ENCODE measurements around the gene OSBPL6. TPM values are rescaled to one million over a fixed set of nuclear protein-coding genes. Genes with fewer than 3 reads are reported as not detected.
"Not testable (repeated sequence)": the region's sequence is repeated elsewhere in the genome, so short reads cannot be mapped to it uniquely, and the experiment has no call there.

The OSBPL6 gene
- total and polyA plus RNA-seq, 3 donors from 2014 or later, result 1.7 to 3.8 (median 2.6) TPM

DNA sequence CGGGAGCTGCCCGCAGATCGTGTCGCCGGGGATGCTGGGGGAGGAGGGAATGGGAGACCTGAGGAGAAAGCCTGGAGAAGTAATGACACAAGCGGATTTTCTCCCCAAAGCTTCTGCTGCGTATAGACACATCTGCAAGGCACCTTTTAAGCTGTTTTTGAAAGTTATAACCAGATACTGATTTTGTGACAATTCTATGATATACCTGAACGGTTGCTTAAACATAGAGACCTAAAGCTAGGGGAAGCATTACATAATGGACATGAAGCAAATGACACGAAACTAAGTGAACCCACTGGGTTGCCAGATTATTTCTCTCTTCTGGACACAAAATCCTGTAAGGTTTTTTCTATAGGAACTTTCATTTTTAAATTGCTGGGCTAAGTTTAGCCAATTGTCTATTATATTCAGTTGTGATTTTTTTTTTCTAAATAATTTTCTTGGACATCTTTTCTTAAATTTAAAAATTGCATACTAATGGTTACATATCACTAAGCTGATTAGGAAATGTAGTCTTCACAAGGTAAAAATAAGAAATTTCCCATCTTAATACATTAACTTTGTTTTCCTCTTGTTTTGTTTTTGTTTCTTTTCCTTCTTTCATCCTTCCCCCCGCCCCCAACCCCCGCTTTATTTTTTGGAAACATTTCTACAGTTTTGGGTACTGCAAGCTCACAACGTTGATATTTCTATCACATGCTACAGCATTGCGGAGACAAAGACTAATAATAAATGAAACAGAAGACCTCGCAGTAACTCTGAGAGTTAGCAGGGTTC lies 1.3 kb downstream of the OSBPL6 start:
- no peak for DNase-seq
- peaks cover 5% of the 10 kb centered on the region for H3K4me1 ChIP-seq
- H3K27me3 ChIP-seq, result no peaks in the 10 kb centered on the region
- H3K36me3 ChIP-seq (ENCODE audit: low read depth, missing control alignments), result no peaks in the 10 kb centered on the region
- H3K9me3 ChIP-seq, result no peaks in the 10 kb centered on the region
- intact Hi-C loops (cut with DNase I; ENCODE audit: low total_unique reads), result no loop called here
- peak overlapping the region; percentile 70 to 78 for H3K4me3 ChIP-seq
- WGBS, 2 donors, result 7 to 10% methylated on average over 13 to 14 of the region's 14 CpGs
- no peak overlapping the region for H3K27ac ChIP-seq
- TF ChIP-seq POLR2A (IDR thresholded peaks at IDR 0.05), result no peak
- TF ChIP-seq, protein P1, sequence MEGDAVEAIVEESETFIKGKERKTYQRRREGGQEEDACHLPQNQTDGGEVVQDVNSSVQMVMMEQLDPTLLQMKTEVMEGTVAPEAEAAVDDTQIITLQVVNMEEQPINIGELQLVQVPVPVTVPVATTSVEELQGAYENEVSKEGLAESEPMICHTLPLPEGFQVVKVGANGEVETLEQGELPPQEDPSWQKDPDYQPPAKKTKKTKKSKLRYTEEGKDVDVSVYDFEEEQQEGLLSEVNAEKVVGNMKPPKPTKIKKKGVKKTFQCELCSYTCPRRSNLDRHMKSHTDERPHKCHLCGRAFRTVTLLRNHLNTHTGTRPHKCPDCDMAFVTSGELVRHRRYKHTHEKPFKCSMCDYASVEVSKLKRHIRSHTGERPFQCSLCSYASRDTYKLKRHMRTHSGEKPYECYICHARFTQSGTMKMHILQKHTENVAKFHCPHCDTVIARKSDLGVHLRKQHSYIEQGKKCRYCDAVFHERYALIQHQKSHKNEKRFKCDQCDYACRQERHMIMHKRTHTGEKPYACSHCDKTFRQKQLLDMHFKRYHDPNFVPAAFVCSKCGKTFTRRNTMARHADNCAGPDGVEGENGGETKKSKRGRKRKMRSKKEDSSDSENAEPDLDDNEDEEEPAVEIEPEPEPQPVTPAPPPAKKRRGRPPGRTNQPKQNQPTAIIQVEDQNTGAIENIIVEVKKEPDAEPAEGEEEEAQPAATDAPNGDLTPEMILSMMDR (IDR thresholded peaks at IDR 0.05), result no peak

DNA sequence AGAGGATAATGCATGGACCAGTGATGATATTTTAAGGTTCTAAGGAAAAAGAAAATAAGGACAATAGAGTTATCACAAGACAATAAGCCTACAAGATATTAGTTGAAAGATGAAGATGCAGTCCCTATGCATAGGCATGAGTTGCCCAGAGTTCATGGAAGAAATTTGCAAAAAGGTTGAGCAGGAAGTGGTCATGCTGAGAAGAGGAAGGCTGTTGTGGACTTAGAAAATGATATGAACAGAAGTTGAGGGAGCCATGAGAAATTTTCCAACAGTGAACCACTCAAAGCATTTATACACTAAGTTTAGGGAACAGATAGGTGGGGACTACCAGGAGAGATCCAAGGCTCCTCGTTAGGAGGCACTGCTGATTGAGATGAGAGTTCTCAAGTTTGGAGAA lies 3.5 kb downstream of the OSBPL6 start:
- 81 to 96% methylated on average over 1 of the region's 1 CpG for WGBS, 2 donors
- Histone ChIP-seq H3K4me3 (no peak overlapping the region), H3K27ac (no peak overlapping the region), H3K36me3 (ENCODE audit: low read depth, missing control alignments) (no peaks in the 10 kb centered on the region), H3K9me3 (no peaks in the 10 kb centered on the region), H3K4me1 (peaks cover 5% of the 10 kb centered on the region), H3K27me3 (no peaks in the 10 kb centered on the region)
- DNase-seq, result no peak
- TF ChIP-seq, protein P1 (IDR thresholded peaks at IDR 0.05), result no peak
- TF ChIP-seq POLR2A (IDR thresholded peaks at IDR 0.05), result no peak
- intact Hi-C loops (cut with DNase I; ENCODE audit: low total_unique reads), result no loop called here

DNA sequence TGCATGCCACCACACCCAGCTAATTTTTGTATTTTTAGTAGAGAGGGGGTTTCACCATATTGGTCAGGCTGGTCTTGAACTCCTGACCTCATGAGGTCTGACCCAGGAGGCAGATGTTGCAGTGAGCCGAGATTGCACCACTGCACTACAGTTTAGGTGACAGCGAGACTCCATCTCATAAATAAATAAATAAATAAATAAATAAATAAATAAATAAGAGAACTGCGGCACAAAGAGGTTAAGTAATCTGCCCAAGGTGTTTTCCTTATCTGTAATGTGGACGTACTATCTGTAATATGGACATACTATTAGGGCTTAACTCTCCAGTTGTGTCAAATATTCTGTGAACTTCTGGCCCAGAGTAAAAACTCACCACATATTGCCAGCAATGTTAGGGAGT lies 4.1 kb downstream of the OSBPL6 start:
- DNase-seq; intact Hi-C loops (cut with DNase I; ENCODE audit: low total_unique reads); H3K27ac ChIP-seq; H3K4me3 ChIP-seq; H3K4me1 ChIP-seq; H3K27me3 ChIP-seq; H3K9me3 ChIP-seq; H3K36me3 ChIP-seq (ENCODE audit: low read depth, missing control alignments): not testable (repeated sequence)
- WGBS, 2 donors, result 88 to 91% methylated on average over 4 of the region's 4 CpGs

DNA sequence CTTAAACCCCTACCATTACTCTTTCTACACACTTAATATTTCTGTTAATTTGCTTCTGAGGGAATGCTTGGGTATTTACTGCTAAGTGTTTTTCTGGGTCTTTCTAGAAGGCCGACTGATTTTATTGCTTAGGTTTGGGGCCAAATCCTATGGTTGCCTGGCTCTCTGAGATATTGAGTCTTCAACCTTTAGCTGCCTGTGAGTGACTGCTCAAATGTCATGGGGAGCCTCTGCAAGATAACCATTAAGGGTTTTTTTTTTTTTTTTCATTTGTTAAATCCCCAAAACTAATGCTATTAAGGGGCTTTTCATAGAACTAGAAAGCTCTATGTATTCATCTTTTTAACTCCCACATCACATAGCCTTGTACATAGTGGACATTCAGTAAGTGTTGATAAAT lies 5.0 kb downstream of the OSBPL6 start:
- intact Hi-C loops (cut with DNase I; ENCODE audit: low total_unique reads), result no loop called here

DNA sequence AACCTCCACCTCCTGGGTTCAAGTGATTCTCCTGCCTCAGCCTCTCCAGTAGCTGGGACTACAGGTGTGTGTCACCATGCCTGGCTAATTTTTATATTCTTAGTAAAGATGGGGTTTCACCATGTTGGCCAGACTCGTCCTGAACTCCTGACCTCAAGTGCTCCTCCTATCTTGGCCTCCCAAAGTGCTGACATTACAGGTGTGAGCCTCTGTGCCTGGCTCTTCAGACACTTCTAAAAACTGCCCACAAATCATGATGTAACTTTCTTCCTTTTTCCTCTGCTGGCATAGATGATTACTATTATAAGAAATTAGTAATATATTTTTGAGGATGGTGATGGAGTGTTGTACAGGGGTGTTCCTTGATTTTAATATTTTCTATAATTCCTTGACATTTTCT lies 6.0 kb downstream of the OSBPL6 start:
- intact Hi-C loops (cut with DNase I; ENCODE audit: low total_unique reads), result no loop called here
- 82 to 87% methylated on average over 1 of the region's 1 CpG for WGBS, 2 donors
- Histone ChIP-seq H3K27ac (no peak overlapping the region), H3K4me1 (no peaks in the 10 kb centered on the region), H3K9me3 (no peaks in the 10 kb centered on the region), H3K27me3 (no peaks in the 10 kb centered on the region), H3K4me3 (no peak overlapping the region), H3K36me3 (ENCODE audit: low read depth, missing control alignments) (no peaks in the 10 kb centered on the region)
- no peak for DNase-seq
- no peak for TF ChIP-seq POLR2A (IDR thresholded peaks at IDR 0.05)
- TF ChIP-seq, protein P1 (IDR thresholded peaks at IDR 0.05), result no peak

More for the DNA sequence above, 5.0 kb downstream of the OSBPL6 start:
- Histone ChIP-seq H3K4me1 (no peaks in the 10 kb centered on the region), H3K4me3 (no peak overlapping the region), H3K36me3 (ENCODE audit: low read depth, missing control alignments) (no peaks in the 10 kb centered on the region), H3K27ac (no peak overlapping the region), H3K9me3 (no peaks in the 10 kb centered on the region), H3K27me3 (no peaks in the 10 kb centered on the region)
- no peak for TF ChIP-seq POLR2A (IDR thresholded peaks at IDR 0.05)
- TF ChIP-seq, protein P1 (IDR thresholded peaks at IDR 0.05), result no peak
- WGBS, 2 donors, result 78 to 79% methylated on average over 1 of the region's 1 CpG
- DNase-seq, result no peak
